Panc1 (cell line): Measurements from ENCODE around the gene DPM2. TPM values are rescaled to one million over a fixed set of nuclear protein-coding genes. Genes with fewer than 3 reads are reported as not detected.

Experiments used
- ATAC-seq: fragments of 200-7000 bp; cut with Tn5 transposase; 2 replicates; pipeline ENCODE4 v1.9.1; 2020; ENCODE audit warnings: mild to moderate bottlenecking, moderate library complexity
- BruUV-seq: library from RNA; stranded (reverse); fragments of 400-500 nt; replicated peaks from 2 replicates; lab custom pipeline; 2021; lab: Mats Ljungman, UMichigan
- CTCF ChIA-PET: fragments of 300-600 bp; sonication (Branson Sonifier 250); formaldehyde crosslinking; loops from one replicate; lab custom pipeline; 2022; ENCODE audit warnings: antibody characterized with exemption; lab: Charles Lee
- POLR2A ChIA-PET: fragments of 300-600 bp; sonication (Branson Sonifier 250); formaldehyde crosslinking; loops from one replicate; lab custom pipeline; 2022; ENCODE audit warnings: antibody characterized with exemption; lab: Charles Lee
- DNase-seq: peaks from one replicate; pipeline ENCODE4 v3.0.0-alpha.2; 2010; ENCODE audit warnings: low read depth, low spot score
- H3K27ac ChIP-seq: 2 replicates; pipeline ENCODE4 v1.5.1; 2011; ENCODE audit warnings: mild to moderate bottlenecking, low read length, inconsistent platforms
- H3K27me3 ChIP-seq: fragments of 200-500 bp; sonication (Bioruptor generic); 2 replicates; pipeline ENCODE4 v1.6.0; 2014; ENCODE audit warnings: low read length, inconsistent platforms; ENCODE audit not compliant: control insufficient read depth, insufficient read depth
- H3K36me3 ChIP-seq: fragments of 200-500 bp; sonication (Bioruptor generic); 2 replicates; pipeline ENCODE4 v1.5.1; 2014; ENCODE audit warnings: inconsistent platforms, mild to moderate bottlenecking, low read length, moderate library complexity; ENCODE audit not compliant: control insufficient read depth, insufficient read depth
- H3K4me1 ChIP-seq: 2 replicates; pipeline ENCODE4 v1.5.1; 2011; ENCODE audit warnings: inconsistent platforms, mild to moderate bottlenecking, low read length, moderate library complexity; ENCODE audit not compliant: control insufficient read depth, insufficient read depth
- H3K4me3 ChIP-seq, 2 experiments: 2 replicates each; pipeline ENCODE4 v1.5.1; 2011 to 2012; ENCODE audit warnings: low read depth in 2 of 2, low read length in 2 of 2, mild to moderate bottlenecking in 2 of 2, inconsistent platforms in 1 of 2, moderate library complexity in 1 of 2
- H3K9me3 ChIP-seq: fragments of 200-500 bp; sonication (Bioruptor generic); 2 replicates; pipeline ENCODE4 v1.5.1; 2014; ENCODE audit warnings: low read depth, mild to moderate bottlenecking, inconsistent platforms, low read length, moderate library complexity; ENCODE audit not compliant: control insufficient read depth, insufficient read depth
- CTCF ChIP-seq: fragments of 450-650 bp; IDR thresholded peaks from 2 replicates; pipeline ENCODE4 v1.5.1; 2017; ENCODE audit warnings: mild to moderate bottlenecking
- POLR2AphosphoS5 ChIP-seq: IDR thresholded peaks from 2 replicates; pipeline ENCODE4 v1.6.1; 2012; ENCODE audit warnings: mild to moderate bottlenecking, low read depth, low read length, moderate library complexity
- REST ChIP-seq, 2 experiments: IDR thresholded peaks; 2 replicates each; pipeline ENCODE4 v1.6.1; 2011 to 2012; ENCODE audit warnings: low read depth in 2 of 2, control low read depth in 1 of 2, low read length in 1 of 2, mild to moderate bottlenecking in 1 of 2, moderate library complexity in 1 of 2; ENCODE audit not compliant: insufficient read depth in 1 of 2
- SIN3A ChIP-seq: IDR thresholded peaks from 2 replicates; pipeline ENCODE4 v1.6.1; 2012; ENCODE audit warnings: low read depth, mild to moderate bottlenecking, low read length, moderate library complexity, borderline replicate concordance; ENCODE audit not compliant: insufficient read depth
- TCF7L2 ChIP-seq: IDR thresholded peaks from 2 replicates; pipeline ENCODE4 v1.6.1; 2011; ENCODE audit warnings: mild to moderate bottlenecking, low read depth, low read length, inconsistent platforms
- in situ Hi-C: cut with HindIII; loops from 2 replicates; pipeline ENCODE4 v1.10.0; 2016; ENCODE audit warnings: low sequenced_read_pairs, low pct_unique_long_range_greater_than_20kb
- intact Hi-C: fragments of 100-400 bp; cut with micrococcal nuclease; formaldehyde crosslinking; loops from one replicate; pipeline ENCODE4 v1.10.0; 2022; ENCODE audit not compliant: unreplicated experiment
- total RNA-seq: library from RNA; stranded (reverse); gene quantifications from one replicate; pipeline ENCODE4 v1.2.1, GENCODE V29; 2021; ENCODE audit not compliant: unreplicated experiment

Gene DPM2
- total RNA-seq, 1 experiment from 2014 or later = 58.7 TPM

- peak within 1 kb of the TSS; percentile 66 to 70 for H3K4me3 ChIP-seq
- no peaks in the 10 kb centered on the region; the same call in 1 of the 2 replicates for H3K9me3 ChIP-seq
- peak within 1 kb of the TSS; percentile 84 for H3K27ac ChIP-seq
- BruUV-seq = no TSS peak
- CTCF ChIA-PET = interaction anchor here (1.0 kb wide), 1 partner anchor 17 kb away, joined by 3 read pairs; no protein-coding TSS in a partner anchor
- POLR2A ChIA-PET = no interaction called here
- TF ChIP-seq REST (IDR thresholded peaks at IDR 0.05; ENCODE audit: insufficient read depth in 1 of 2, low read depth in 2 of 2, low read length in 1 of 2) (no peak), POLR2AphosphoS5 (no peak)
- in situ Hi-C loops (no loop called here), intact Hi-C loops (no loop called here)
- ATAC-seq = peak; percentile 88
- no peak for DNase-seq
- H3K27me3 ChIP-seq = no peaks in the 10 kb centered on the region
- peaks cover 23% of the 10 kb centered on the region for H3K4me1 ChIP-seq
- H3K36me3 ChIP-seq = peaks cover 4% of the 10 kb centered on the region; the same call in 1 of the 2 replicates
Measured at GRCh38 chr9:127899128-127899943, 38.3 kb downstream of the DPM2 start, which contains the start of gene ST6GALNAC6. Gene ST6GALNAC6 (minus strand): TSS chr9:127899603. CDS start chr9:127897981, 1,622 bp downstream.

GRCh38 chr9:127898433-127899127 lies 39.1 kb downstream of the DPM2 start:
- POLR2A ChIA-PET = no interaction called here
- no peaks in the 10 kb centered on the region; the same call in 1 of the 2 replicates for H3K9me3 ChIP-seq
- peak overlapping the region; percentile 66 to 70 for H3K4me3 ChIP-seq
- peak overlapping the region; percentile 74 for H3K27ac ChIP-seq
- CTCF ChIA-PET = interaction anchor here (0.6 to 1.0 kb wide), 2 partner anchors 16 to 58 kb away, joined by 3 read pairs; no protein-coding TSS in a partner anchor
- no TSS peak for BruUV-seq
- peaks cover 16% of the 10 kb centered on the region for H3K4me1 ChIP-seq
- H3K36me3 ChIP-seq = peaks cover 7% of the 10 kb centered on the region; the same call in 1 of the 2 replicates
- peak; percentile 35 for ATAC-seq
- TF ChIP-seq POLR2AphosphoS5 = no peak
- no peak for TF ChIP-seq REST (IDR thresholded peaks at IDR 0.05; ENCODE audit: insufficient read depth in 1 of 2, low read depth in 2 of 2, low read length in 1 of 2)
- no peak for TF ChIP-seq CTCF
- no peak for TF ChIP-seq SIN3A
- no peak for TF ChIP-seq TCF7L2
- in situ Hi-C loops (no loop called here), intact Hi-C loops (no loop called here)
- no peak for DNase-seq
- H3K27me3 ChIP-seq = no peaks in the 10 kb centered on the region
